OCI-LY7 (cell line): Measurements from ENCODE around the gene THSD7A. TPM values are rescaled to one million over a fixed set of nuclear protein-coding genes. Genes with fewer than 3 reads are reported as not detected.

Experiments used
- BruUV-seq: library from RNA; stranded (reverse); fragments of 400-500 nt; replicated peaks from 2 replicates; lab custom pipeline; 2021; lab: Mats Ljungman, UMichigan
- CTCF ChIA-PET: fragments of 300-600 bp; sonication (Branson Sonifier 250); formaldehyde crosslinking; loops from one replicate; lab custom pipeline; 2022; ENCODE audit warnings: antibody characterized with exemption; ENCODE audit not compliant: unreplicated experiment; lab: Charles Lee
- POLR2A ChIA-PET: fragments of 300-600 bp; sonication (Branson Sonifier 250); formaldehyde crosslinking; loops from one replicate; lab custom pipeline; 2022; ENCODE audit warnings: antibody characterized with exemption; lab: Charles Lee
- DNase-seq: peaks from one replicate; pipeline ENCODE4 v3.0.0-alpha.2; 2015; ENCODE audit warnings: low spot score
- H2AFZ ChIP-seq: fragments of 200-600 bp; sonication (generic), shearing (Covaris generic); 2 replicates; pipeline ENCODE4 v1.6.1; 2014; ENCODE audit warnings: mild to moderate bottlenecking, antibody characterized with exemption, low read length, moderate library complexity
- H3K27ac ChIP-seq: fragments of 200-600 bp; sonication (generic); 2 replicates; pipeline ENCODE4 v1.5.1; 2014; ENCODE audit warnings: mixed run types, low read depth, mild to moderate bottlenecking, moderate library complexity, low read length, inconsistent platforms; ENCODE audit not compliant: poor library complexity, severe bottlenecking
- H3K36me3 ChIP-seq: fragments of 200-600 bp; sonication (generic); 2 replicates; pipeline ENCODE4 v1.6.1; 2014; ENCODE audit warnings: mild to moderate bottlenecking, antibody characterized with exemption, low read length, moderate library complexity, mixed read lengths; ENCODE audit not compliant: insufficient read depth
- H3K4me1 ChIP-seq: fragments of 200-600 bp; sonication (generic); 2 replicates; pipeline ENCODE4 v1.5.1; 2014; ENCODE audit warnings: mild to moderate bottlenecking, low read length; ENCODE audit not compliant: insufficient read depth, poor library complexity, severe bottlenecking
- H3K4me2 ChIP-seq: fragments of 200-600 bp; sonication (generic); 2 replicates; pipeline ENCODE4 v1.6.1; 2014; ENCODE audit warnings: mild to moderate bottlenecking, low read length
- H3K4me3 ChIP-seq: fragments of 200-600 bp; sonication (generic); 2 replicates; pipeline ENCODE4 v1.5.1; 2014; ENCODE audit warnings: mild to moderate bottlenecking, low read depth, low read length; ENCODE audit not compliant: poor library complexity, severe bottlenecking
- H3K79me2 ChIP-seq: fragments of 200-600 bp; sonication (generic); 2 replicates; pipeline ENCODE4 v1.6.1; 2016; ENCODE audit warnings: low read depth, mild to moderate bottlenecking, low read length, moderate library complexity, mixed read lengths; ENCODE audit not compliant: insufficient read depth
- H3K9me2 ChIP-seq: fragments of 200-600 bp; sonication (generic); 2 replicates; pipeline ENCODE4 v1.6.1; 2016; ENCODE audit warnings: mild to moderate bottlenecking, low read length, mixed read lengths; ENCODE audit not compliant: insufficient read depth
- H3K9me3 ChIP-seq: fragments of 200-600 bp; sonication (generic); 2 replicates; pipeline ENCODE4 v1.6.1; 2014; ENCODE audit warnings: mild to moderate bottlenecking, mixed run types, low read length, mixed read lengths
- H4K20me1 ChIP-seq: fragments of 200-600 bp; sonication (generic); 2 replicates; pipeline ENCODE4 v1.6.1; 2014; ENCODE audit warnings: mild to moderate bottlenecking, antibody characterized with exemption, low read length, moderate library complexity, mixed read lengths; ENCODE audit not compliant: insufficient read depth
- CTCF ChIP-seq: fragments of 200-600 bp; sonication (generic); conservative IDR thresholded peaks from 2 replicates; pipeline ENCODE4 v1.5.1; 2014; ENCODE audit warnings: mild to moderate bottlenecking, antibody characterized with exemption, low read length, moderate library complexity, mixed read lengths
- EZH2phosphoT487 ChIP-seq: fragments of 200-600 bp; sonication (generic); IDR thresholded peaks from 2 replicates; pipeline ENCODE4 v1.6.1; 2018; ENCODE audit warnings: low read depth, borderline replicate concordance, mild to moderate bottlenecking, mixed run types, antibody characterized with exemption, low read length, moderate library complexity, mixed read lengths
- intact Hi-C: fragments of 100-400 bp; cut with micrococcal nuclease; formaldehyde crosslinking; loops from one replicate; pipeline ENCODE4 v1.10.0; 2022; ENCODE audit not compliant: unreplicated experiment
- total RNA-seq, 2 experiments: library from RNA; depleted of rRNA in 1 of 2; stranded (reverse); fragments of >200 nt in 1 of 2; shearing (Covaris generic) in 1 of 2; gene quantifications; 2 replicates each; pipeline ENCODE4 v1.2.3, GENCODE V29; 2014 to 2022

The THSD7A gene
- total RNA-seq, 2 experiments from 2014 or later, result 0.13 TPM; not detected in 1

- Histone ChIP-seq H3K9me3 (no peaks in the 10 kb centered on the region), H2AFZ (no peak overlapping the region), H3K4me3 (no peak overlapping the region), H3K9me2 (no peaks in the 10 kb centered on the region), H3K36me3 (no peaks in the 10 kb centered on the region), H3K4me1 (no peaks in the 10 kb centered on the region), H4K20me1 (no peaks in the 10 kb centered on the region), H3K79me2 (no peaks in the 10 kb centered on the region), H3K4me2 (no peak overlapping the region), H3K27ac (no peak overlapping the region)
- ChIA-PET CTCF (no interaction called here), POLR2A (interaction anchor here (0.5 to 0.6 kb wide), 2 partner anchors 139 to 603 kb away, joined by 3 read pairs; no protein-coding TSS in a partner anchor)
- intact Hi-C loops, result no loop called here
- TF ChIP-seq CTCF (no peak), EZH2phosphoT487 (no peak)
- DNase-seq, result no peak
- no TSS peak for BruUV-seq
These were observed 71.6 kb downstream of the THSD7A start for GRCh38 chr7:11760372-11760771.

- intact Hi-C loops, result no loop called here
- Histone ChIP-seq H3K4me1 (no peaks in the 10 kb centered on the region), H2AFZ (no peak overlapping the region), H4K20me1 (no peaks in the 10 kb centered on the region), H3K27ac (no peak overlapping the region), H3K9me2 (no peaks in the 10 kb centered on the region), H3K79me2 (no peaks in the 10 kb centered on the region), H3K9me3 (no peaks in the 10 kb centered on the region), H3K4me3 (no peak overlapping the region), H3K4me2 (no peak overlapping the region), H3K36me3 (no peaks in the 10 kb centered on the region)
- BruUV-seq, result no TSS peak
- no peak for DNase-seq
- no peak for TF ChIP-seq EZH2phosphoT487
- TF ChIP-seq CTCF, result no peak
- CTCF ChIA-PET, result no interaction called here
- POLR2A ChIA-PET, result no interaction called here
These were observed 73.3 kb downstream of the THSD7A start for GRCh38 chr7:11758627-11759111.

GRCh38 chr7:11757153-11757552 is 74.8 kb downstream of the THSD7A start:
- intact Hi-C loops, result no loop called here
- BruUV-seq, result no TSS peak

More at GRCh38 chr7:11757153-11757552, 74.8 kb downstream of the THSD7A start:
- ChIA-PET POLR2A (no interaction called here), CTCF (no interaction called here)
- no peak for DNase-seq
- Histone ChIP-seq H3K4me2 (no peak overlapping the region), H3K27ac (no peak overlapping the region), H3K79me2 (no peaks in the 10 kb centered on the region), H3K9me2 (no peaks in the 10 kb centered on the region), H3K4me1 (no peaks in the 10 kb centered on the region), H3K9me3 (no peaks in the 10 kb centered on the region), H3K4me3 (no peak overlapping the region), H3K36me3 (no peaks in the 10 kb centered on the region), H2AFZ (no peak overlapping the region), H4K20me1 (no peaks in the 10 kb centered on the region)
- TF ChIP-seq CTCF, result no peak
- TF ChIP-seq EZH2phosphoT487, result no peak
